ENCODE data around the gene SIM2. TPM values are rescaled to one million over a fixed set of nuclear protein-coding genes. Genes with fewer than 3 reads are reported as not detected.

Gene SIM2
- total RNA-seq, 4 donors from 2014 or later: not detected

- Histone ChIP-seq H3K4me1 (no peaks in the 10 kb centered on the region), H3K36me3 (no peaks in the 10 kb centered on the region)
- TF ChIP-seq CTCF (IDR thresholded peaks at IDR 0.05) (no peak), POLR2A (IDR thresholded peaks at IDR 0.05) (no peak)
These were observed 54.6 kb downstream of the SIM2 start for GRCh38 chr21:36753556-36753955.

GRCh38 chr21:36754241-36754898 is 55.5 kb downstream of the SIM2 start:
- no peaks in the 10 kb centered on the region for H3K36me3 ChIP-seq
- no peak for DNase-seq
- H3K27ac ChIP-seq: no peak overlapping the region
- H3K27me3 ChIP-seq: no peaks in the 10 kb centered on the region
- H3K4me1 ChIP-seq: no peaks in the 10 kb centered on the region
- H3K4me3 ChIP-seq: no peak overlapping the region
- TF ChIP-seq POLR2A (IDR thresholded peaks at IDR 0.05): no peak
- no peak for TF ChIP-seq CTCF (IDR thresholded peaks at IDR 0.05)
- no peaks in the 10 kb centered on the region for H3K9me3 ChIP-seq

More at GRCh38 chr21:36753556-36753955, 54.6 kb downstream of the SIM2 start:
- H3K27me3 ChIP-seq: no peaks in the 10 kb centered on the region
- DNase-seq: no peak
- H3K27ac ChIP-seq: no peak overlapping the region
- H3K4me3 ChIP-seq: no peak overlapping the region
- H3K9me3 ChIP-seq: no peaks in the 10 kb centered on the region

GRCh38 chr21:36756527-36756926 is 57.6 kb downstream of the SIM2 start:
- no peak for DNase-seq
- Histone ChIP-seq H3K27ac (no peak overlapping the region), H3K27me3 (no peaks in the 10 kb centered on the region), H3K4me3 (no peak overlapping the region), H3K36me3 (no peaks in the 10 kb centered on the region), H3K4me1 (no peaks in the 10 kb centered on the region), H3K9me3 (no peaks in the 10 kb centered on the region)
- no peak for TF ChIP-seq CTCF (IDR thresholded peaks at IDR 0.05)
- TF ChIP-seq POLR2A (IDR thresholded peaks at IDR 0.05): no peak

DNA sequence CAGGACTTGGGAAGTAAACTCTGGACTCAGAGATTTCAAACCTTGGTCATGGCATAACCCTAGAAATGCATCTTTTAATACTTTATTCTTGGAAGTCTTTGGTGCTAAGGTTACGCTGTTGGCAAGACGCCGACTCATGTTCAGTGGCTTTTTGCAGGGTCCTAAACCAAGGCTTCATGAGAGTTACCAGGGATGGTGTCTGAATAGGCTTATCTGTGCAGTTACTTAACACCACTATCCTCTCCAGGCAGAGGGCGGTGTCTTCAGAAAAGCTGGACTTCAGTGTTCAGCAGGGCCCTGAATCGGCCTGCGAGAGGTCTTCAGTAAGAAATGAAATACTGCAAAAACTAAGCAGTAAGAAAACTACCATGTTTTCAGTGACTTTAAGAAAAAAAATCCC is 58.3 kb downstream of the SIM2 start:
- H3K4me3 ChIP-seq: no peak overlapping the region
- no peak for DNase-seq
- no peaks in the 10 kb centered on the region for H3K27me3 ChIP-seq
- no peak overlapping the region for H3K27ac ChIP-seq
- no peaks in the 10 kb centered on the region for H3K4me1 ChIP-seq
- peaks cover 0 to 4% (median 0%) of the 10 kb centered on the region in 3 donors for H3K36me3 ChIP-seq
- no peak for TF ChIP-seq POLR2A (IDR thresholded peaks at IDR 0.05)
- TF ChIP-seq CTCF (IDR thresholded peaks at IDR 0.05): no peak
- no peaks in the 10 kb centered on the region for H3K9me3 ChIP-seq

DNA sequence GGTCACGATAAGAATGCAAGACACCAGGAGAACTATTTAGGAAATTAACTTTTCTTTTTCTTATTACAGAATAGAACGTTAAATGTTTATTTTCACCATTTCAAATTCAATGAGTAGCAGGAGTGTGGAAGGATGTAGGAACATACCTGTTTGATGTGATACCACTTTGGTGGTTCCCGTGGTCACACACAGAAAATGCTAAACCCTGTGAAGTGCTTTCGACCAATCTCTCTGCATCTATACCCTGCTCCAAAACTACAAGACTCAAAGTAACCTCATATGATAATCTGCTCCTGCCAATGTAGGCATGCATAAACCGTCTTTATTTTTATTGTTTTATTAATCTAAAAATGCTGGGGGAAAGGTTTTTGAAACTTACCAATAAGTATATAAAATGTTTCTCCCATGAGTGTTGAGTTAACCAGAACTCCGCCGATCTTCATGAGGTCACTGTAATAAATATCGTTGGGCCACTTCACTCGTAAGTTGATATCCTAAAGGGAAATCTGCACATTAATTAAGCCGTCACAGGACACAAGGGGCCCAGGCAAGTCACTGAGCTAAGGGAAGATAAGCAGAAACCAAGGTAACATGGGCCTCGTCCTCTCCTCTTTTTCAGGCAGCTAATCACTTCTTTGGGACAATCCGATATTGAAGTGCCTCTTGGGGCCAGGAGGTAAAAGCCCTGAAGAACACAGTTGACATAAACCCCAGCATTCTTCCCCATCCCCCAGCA is 60.6 kb downstream of the SIM2 start:
- Histone ChIP-seq H3K27ac (no peak overlapping the region), H3K9me3 (no peaks in the 10 kb centered on the region), H3K36me3 (peaks cover 0 to 4% (median 0%) of the 10 kb centered on the region in 3 donors), H3K4me3 (no peak overlapping the region), H3K4me1 (no peaks in the 10 kb centered on the region), H3K27me3 (no peaks in the 10 kb centered on the region)
- TF ChIP-seq POLR2A (IDR thresholded peaks at IDR 0.05) (no peak), CTCF (IDR thresholded peaks at IDR 0.05) (no peak)
- DNase-seq: no peak
